ENCODE measurements around the gene MCM7.
"Not testable (repeated sequence)": the region's sequence is repeated elsewhere in the genome, so short reads cannot be mapped to it uniquely, and the experiment has no call there.

The MCM7 gene

DNA sequence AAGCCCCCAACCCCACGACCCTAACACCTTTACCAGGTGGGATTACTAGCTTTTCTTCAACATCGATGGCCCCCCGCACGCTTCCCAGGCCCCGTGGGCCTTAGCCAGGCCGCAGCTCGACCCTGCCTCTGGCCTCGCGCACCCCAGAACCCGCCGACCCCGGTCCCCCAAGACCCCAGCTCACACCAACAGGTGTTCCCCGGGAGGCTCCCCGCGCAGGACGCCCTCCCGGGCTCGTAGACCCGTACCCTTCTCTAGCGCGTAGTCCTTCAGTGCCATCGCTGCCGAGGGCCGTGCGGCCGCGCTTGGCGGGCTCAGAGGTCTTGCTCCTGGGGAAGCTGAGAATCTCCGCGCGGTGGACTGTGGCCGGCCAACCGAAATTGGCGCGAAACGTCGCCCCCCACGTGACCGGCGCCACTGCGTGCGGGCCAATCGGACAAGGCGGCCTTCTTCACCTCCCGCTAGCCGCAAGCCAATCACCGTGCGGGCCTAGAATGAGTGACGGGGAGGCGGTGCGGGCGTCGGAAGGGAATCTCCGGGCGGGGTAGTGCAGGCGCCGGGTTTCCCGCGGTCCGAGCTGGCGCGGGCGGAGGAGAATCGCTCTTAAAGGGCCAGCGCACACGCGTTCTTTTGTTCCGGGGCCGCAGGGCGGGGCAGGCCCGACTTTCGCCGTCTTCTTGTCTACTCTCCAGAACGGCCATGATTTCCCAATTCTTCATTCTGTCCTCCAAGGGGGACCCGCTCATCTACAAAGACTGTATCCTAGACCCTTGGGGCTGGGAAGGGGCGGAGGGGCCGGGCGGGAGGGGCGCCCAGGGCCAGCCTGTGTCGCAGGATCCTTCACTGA, at the start of gene MCM7, which contains the start of gene AP4M1:
Gene MCM7 (minus strand): TSS at position 382 of the 847 bp plus-strand sequence. CDS start 103 bp downstream, at position 279.
Gene AP4M1 (plus strand): TSS at position 628 of the 847 bp plus-strand sequence. CDS start 72 bp downstream, at position 700.
- peak; percentile 97 to 99 for DNase-seq

DNA sequence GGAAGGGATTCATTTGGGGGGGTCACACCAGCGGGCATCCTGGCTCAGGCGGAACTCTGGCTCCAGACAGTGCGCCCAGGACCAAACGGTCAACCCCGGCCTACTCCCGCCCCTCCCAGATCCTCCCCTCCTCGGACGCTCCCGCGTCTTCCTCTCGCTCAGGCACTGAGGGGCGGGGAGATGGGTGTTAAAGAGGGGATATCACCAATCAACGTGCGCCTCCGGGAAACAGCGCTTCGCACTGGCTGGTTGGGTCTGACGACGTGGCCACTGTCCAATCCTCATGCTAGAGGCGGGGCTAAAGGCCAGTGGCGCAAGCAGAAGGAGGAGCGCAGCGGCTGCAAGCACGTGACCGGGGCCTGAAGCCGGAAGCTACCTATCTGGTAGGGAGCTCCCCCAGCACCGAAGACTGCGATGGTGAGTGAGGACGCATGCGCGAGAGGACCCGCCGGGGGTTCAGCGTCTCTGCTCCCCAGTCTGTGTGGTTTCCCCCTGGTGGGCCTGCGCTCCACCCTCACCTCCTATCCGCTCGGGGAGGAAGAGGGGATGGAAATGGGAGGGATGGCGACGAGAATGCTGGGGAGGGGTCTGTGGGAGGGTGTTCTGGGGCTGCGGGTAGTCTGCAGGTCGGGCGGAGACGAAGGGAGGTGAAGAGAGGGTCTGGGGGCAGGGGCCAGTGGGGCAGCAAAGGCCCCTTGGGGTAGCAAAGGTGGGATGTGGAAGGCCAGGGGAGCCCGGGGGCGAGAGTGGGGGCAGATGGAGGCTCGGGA, 47.5 kb upstream of the MCM7 start, which contains the start of gene LAMTOR4:
Gene LAMTOR4 (plus strand): TSS at position 360 of the 770 bp plus-strand sequence. CDS start 55 bp downstream, at position 415.
- DNase-seq: peak; percentile 97 to 98

DNA sequence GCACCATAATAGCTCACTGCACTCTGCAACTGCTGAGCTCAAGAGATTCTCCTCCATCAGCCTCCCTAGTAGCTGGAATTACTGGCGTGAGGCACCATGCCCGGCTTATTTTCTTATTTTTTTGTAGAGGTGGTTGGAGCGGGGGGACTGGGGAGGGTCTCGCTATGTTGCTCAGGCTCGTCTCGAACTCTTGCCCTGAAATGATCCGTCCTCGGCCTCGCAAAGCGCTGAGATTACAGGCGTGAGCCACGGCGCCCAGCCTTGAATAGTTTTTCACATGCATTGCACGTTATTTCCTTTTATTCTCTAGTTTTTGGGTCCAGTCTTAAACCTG, 47.0 kb upstream of the MCM7 start:
- no peak for DNase-seq

DNA sequence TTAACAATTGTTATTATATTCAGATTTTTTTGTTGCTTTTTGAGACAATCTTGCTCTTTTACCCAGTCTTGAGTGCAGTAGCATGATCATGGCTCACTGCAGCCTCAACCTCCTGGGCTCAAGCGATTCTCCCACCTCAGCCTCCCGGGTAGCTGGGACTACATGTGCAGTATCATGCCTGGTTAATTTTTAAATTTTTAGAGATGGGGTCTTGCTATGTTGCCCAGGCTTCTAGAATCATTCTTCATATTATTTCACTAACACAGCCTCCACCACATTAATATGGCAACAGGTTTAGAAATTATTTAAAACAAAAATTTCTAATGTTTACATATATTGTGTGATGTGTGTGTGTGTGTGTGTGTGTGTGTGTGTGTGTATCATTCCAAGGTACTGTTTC, 46.1 kb upstream of the MCM7 start:
- DNase-seq: no peak

DNA sequence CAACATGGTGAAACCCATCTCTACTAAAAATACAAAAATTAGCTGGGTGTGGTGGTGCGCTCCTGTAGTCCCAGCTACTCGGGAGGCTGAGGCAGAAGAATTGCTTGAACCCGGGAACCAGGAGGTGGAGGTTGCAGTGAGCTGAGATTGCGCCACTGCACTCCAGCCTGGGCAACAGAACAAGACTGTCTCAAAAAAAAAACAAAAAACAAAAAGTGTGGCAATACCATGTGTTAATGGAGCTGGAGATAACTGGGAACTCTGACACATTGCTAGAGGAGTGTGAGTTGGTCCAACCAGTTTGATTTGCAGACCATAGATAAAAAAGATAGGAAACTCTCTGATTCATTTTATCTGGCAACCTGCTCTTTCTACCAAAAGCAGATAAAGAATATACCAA, 45.2 kb upstream of the MCM7 start:
- DNase-seq: not testable (repeated sequence)

DNA sequence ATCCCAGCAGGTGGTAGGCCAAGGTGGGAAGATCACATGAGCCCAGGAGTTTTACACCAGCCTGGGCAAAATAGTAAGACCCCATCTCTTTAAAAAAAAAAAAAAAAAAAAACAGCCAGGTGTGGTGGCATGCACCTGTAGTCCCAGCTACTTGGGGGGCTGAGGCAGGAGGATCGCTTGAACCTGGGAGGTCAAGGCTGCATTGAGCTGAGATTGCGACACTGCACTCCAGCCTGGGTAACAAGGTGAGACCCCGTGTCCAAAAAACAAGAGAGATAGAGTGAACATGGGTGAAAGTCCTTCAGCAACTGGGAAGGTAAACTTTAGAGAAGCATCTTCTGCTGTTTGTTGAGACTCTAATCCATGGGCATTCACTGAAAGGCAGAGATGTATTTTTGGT, 41.3 kb upstream of the MCM7 start:
- DNase-seq: no peak

DNA sequence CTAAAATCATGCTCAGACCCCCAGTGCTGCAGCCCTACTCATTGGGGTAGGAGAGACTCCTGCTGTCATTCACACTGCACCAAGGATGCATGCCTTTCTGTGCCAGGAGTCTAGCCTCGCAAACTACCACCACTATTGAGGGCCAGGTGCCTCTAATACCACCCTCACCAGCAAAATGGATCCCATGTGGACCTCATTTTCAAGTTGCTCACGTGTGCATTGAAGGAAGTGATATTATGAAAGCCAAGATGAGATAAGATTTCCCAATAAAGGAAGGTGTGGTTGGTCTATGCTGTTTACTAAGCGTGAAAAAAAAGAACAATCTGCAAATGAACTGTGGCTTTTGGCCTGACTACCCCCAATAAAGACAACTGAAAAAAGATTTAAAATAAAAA, 40.4 kb upstream of the MCM7 start:
- DNase-seq: no peak

DNA sequence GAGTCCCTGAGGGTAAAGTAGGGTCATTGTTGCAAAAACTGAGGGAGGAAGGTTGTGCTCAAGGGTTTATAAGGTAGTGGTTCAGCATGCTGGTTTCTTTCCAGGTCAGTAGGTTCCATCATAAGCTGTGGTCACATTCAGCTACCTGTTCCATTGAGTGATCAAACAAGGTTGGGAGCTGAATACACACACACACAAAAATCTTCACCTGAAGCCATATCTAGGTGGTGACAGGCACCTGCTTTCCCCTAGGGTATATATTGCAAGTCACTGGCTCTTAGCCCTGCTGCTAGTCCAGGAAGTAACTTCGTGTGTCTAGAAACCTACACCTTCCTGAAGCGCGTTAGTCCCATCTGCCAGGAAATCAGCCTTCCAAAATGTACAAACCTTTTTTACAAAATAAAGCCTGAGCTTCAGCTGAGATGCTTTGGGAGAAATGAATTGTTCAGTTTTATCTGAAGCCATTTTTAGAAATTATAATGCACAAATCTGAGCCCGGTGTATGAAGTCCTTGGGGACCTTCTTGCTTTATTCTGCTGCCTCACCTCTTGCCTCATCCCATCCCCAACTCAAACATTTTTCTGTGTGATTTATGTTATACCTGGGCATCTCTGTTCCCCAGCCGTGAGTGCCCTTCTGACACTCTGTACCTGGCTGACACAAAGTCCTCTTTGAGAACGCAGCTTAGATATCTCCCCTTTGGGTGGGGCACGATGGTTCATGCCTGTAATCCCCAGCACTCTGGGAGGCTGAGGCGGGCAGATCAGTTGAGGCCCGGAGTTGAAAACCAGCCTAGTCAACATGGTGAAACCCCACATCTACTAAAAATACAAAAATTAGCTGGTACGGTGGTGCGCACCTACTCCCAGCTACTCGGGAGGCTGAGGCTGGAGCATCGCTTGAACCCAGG, 36.9 kb upstream of the MCM7 start:
- no peak for DNase-seq

DNA sequence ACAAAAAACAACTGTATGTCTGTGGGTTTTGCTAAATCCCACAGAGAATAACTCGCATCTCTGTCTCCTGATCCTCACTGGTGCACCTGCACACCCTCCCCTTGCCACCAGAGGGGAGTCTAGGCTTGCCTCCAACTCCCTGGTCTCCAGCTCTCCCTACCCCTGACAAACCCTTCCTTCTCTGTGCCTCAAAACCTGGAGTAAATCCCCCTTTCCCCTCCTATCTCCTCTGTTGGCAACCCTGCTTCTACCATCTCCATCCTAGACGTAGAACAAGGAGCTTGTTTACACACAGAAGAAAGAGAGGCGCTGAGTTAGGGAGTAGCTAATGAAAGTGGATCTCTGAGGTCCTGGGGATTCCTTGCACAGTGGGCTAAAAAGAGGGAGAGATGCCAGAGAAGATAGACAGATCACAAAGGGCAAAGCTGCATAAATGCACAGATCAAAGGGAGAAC, 31.5 kb upstream of the MCM7 start:
- DNase-seq: peak; percentile 72 to 75

DNA sequence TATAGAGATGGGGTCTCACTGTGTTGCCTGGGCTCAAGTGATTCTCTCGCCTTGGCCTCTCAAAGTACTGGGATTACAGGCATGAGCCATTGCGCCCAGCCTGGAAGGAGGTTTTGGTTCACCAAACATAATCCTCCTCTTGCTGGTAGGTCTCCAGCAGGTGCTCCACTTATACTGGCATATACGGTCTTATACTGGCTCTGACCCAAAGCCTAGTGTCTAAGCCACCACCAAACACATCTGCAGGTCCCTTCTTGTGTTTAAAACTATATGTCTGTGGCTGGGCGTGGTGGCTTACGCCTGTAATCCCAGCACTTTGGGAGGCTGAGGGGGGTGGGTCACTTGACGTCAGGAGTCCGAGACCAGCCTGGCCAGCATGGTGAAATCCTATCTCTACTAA, 30.9 kb upstream of the MCM7 start:
- DNase-seq: no peak

DNA sequence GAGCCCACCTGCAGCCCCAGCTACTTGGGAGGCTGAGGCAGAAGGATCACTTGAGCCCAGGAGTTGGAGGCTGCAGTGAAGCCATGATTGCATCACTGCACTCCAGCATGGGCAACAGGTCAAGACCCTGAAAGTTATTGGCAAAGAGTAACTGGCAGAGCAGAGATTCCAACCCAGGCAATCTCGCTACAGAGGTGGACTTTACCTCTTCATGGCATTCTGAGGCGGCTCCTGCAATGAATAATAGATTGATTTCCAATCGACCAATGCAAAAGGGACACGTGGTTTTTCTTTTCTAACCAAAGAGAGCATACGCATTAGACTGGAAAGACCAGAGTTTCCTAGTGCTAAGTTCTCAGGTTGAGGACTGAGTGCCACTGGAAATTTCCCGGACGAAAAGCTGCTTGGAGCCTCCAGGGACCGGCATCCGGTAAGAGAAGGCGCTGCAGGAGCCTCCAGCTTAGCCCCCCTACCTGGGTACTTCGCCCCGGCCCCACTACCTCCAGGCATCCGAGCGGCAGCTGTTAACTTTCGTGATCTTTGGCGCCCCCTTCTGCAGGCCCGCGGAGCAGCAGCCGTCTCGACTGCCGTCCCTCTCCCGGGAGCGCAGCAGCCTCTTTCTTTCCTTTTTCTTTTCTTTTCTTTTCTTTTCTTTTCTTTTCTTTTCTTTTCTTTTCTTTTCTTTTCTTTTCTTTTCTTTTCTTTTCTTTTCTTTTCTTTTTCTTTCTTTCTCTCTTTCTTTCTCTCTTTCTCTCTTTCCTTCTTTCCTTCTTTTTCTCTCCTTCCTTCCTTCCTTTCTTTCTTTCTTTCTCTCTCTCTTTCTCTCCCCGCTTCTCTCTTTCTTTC, 29.6 kb upstream of the MCM7 start:
- DNase-seq: peak; percentile 92 to 94

DNA sequence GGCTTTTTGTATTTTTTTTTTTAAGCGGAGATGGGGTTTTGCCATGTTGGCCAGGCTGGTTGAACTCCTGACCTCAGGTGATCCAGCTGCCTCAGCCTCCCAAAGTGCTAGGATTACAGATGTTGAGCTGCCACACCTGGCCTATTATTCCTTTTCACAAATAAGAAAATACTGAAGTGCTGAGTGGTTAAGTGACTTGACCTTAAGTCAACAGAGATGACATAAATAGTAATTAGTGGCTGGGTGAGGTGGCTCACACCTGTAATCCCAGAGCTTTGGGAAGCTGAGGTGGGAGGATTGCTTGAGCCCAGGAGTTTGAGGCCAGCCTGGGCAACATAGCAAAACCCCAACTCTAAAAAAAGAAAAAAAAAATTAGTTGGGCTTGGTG, 29.0 kb upstream of the MCM7 start:
- DNase-seq: not testable (repeated sequence)

DNA sequence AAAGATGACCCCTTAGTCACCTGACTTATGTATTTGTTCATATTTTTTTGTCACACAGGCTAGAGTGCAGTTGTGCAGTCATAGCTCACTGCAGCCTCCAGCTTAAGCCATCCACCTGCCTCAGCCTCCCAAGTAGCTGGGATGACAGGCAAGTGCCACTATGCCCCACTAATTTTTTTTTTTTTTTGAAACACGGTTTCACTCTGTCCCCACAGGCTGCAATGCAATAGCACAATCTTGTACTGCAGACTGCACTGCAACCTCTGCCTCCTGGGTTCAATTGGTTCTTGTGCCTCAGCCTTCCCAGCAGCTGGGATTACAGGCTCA, 27.4 kb upstream of the MCM7 start:
- no peak for DNase-seq

DNA sequence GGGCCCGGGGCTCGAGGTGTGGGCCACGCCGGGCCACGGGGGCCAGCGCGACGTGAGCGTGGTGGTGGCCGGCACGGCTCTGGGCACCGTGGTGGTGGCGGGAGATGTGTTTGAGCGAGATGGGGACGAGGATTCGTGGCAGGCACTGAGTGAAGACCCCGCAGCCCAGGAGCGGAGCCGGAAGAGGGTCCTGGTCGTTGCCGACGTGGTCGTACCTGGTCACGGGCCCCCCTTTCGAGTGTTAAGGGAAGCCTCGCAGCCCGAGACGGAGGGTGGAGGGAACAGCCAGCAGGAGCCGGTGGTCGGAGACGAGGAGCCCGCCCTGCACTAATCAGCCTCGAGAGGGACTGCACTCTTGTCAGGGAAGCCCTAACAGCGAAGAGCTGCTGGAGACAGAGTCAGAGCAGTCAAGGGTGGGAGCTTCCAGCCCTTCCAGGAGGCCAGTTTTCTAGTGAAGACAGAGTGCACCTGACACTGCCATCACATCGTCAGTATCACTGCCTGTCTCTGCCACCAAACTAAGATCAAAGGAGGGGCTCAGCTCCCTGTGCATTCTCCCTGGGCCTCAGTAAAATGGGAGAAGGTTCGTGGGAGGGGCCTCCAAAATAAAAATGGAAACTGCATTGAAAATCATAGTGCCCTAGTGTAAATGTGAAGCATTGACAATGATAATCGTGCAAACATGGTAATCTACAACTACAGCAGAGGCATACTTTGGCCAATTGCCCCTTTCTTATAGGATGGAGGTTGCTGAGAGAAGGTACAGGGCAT, 26.9 kb upstream of the MCM7 start:
- peak; percentile 54 to 60 for DNase-seq

DNA sequence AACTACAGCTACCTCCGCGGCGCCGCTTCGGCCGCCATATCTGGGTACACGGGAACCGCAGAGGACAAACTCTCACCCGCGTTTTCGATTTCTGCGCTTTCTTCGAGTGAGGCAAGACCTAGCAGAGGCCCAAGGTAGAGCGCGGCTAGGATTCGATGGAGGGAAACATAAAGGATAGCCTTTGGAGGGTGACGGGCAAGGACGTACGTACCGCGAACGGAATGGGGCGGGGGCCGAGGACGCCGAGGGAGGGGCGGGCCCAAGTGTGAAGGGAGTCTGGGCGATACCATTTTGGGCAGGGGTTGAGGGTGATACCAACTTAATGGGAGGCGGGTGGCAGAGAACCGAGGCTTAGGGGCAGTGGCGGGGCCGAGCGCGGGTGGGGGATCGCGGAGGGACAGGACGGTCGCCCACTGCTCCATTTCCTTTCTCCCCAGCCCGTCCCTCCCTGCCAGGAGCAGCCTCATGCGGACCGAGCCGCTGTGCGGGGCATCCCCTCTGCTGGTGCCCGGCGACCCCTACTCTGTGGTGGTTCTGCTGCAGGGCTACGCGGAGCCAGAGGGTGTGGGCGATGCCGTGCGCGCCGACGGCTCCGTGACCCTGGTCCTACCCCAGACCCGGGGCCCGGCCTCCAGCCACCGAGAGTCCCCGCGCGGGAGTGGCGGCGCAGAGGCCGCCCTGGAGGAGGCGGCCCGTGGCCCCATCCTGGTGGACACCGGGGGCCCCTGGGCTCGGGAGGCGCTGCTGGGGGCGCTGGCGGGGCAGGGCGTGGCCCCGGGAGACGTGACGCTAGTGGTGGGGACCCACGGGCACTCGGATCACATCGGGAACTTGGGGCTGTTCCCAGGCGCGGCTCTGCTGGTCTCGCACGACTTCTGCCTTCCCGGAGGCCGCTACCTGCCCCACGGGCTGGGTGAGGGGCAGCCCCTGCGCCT, 26.0 kb upstream of the MCM7 start, which contains the start of gene MBLAC1:
Gene MBLAC1 (plus strand): TSS at position 37 of the 935 bp plus-strand sequence. CDS start 429 bp downstream, at position 466.
- peak; percentile 95 to 96 for DNase-seq

DNA sequence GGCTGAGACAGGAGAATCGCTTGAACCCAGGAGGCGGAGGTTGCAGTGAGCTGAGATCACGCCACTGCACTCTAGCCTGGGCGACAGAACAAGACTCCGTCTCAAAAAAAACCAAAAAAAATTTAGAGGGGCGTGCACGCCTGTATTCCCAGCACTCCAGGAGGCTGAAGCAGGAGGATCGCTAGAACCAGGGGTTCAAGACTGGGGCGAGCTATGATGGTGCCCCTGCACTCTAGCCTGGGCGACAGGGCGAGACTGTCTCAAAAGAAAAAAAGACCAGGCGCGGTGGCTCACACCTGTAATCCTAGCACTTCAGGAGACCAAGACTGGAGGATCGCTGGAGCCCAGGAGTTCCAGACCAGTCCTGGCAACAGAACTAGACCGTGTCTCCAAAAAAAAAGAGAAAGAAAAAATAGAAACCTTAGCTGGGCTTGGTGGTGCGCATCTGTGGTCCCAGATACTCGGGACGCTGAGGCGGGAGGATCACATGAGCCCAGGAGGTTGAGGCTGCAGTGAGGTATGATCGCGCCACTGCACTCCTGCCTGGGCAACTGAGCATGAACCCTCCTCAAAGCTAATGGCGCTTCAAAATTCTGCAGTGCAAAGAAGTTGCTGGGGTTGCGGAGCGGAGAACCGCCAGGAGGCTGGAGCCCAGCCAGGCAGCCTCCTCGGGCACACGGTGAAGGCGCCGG, 25.2 kb upstream of the MCM7 start:
- DNase-seq: no peak

DNA sequence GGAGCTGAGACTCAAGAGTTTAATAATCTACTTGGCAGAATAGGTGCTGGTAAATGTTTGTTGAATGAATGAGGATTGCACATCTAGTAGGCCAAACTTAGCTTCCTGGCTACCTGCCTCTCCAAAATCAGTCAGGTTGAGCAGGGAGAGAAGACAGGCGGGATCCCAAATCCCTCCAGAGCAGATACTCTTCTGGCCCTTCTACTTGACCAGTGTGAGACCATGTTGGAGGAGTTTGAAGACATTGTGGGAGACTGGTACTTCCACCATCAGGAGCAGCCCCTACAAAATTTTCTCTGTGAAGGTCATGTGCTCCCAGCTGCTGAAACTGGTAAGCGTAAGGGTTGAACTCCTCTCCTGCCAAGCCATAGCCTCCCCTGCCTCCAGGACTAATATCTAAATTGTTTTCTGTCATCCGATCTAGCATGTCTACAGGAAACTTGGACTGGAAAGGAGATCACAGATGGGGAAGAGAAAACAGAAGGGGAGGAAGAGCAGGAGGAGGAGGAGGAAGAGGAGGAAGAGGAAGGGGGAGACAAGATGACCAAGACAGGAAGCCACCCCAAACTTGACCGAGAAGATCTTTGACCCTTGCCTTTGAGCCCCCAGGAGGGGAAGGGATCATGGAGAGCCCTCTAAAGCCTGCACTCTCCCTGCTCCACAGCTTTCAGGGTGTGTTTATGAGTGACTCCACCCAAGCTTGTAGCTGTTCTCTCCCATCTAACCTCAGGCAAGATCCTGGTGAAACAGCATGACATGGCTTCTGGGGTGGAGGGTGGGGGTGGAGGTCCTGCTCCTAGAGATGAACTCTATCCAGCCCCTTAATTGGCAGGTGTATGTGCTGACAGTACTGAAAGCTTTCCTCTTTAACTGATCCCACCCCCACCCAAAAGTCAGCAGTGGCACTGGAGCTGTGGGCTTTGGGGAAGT, 23.4 kb upstream of the MCM7 start:
- no peak for DNase-seq

DNA sequence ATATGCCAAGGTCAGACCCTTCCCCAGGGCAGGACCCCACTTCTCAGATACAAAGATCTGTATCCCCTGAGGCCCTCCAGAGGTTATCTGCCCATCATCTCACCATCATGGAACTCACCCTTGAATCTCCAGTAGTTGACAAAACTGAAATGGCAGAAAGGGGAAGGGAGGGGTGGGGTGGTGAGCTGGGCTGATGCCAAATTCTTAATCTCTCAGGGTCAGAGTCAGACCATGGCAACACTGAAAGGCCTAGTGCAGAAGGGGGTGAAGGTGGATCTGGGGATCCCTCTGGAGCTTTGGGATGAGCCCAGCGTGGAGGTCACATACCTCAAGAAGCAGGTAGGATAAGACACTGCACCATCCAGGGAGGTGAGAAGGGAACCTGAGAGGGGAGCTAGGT, 21.4 kb upstream of the MCM7 start:
- no peak for DNase-seq

All from activated T-cell treated with anti-CD3 and anti-CD28 coated beads, Interleukin-2, amount 50 U/mL, for 48 hours (primary cell).